Stimulated activated naive CD4-positive, alpha-beta T cell treated with Interleukin-2 at 50 U/mL for 16 hours (primary cell): ENCODE data around the gene MYCL.

Experiments used
- DNase-seq: peaks from one replicate; lab custom pipeline; 2025; lab: John Stamatoyannopoulos, UW

MYCL gene

GRCh38 chr1:39901714-39902459, at the start of gene MYCL:
MYCL (minus strand) TSS chr1:39901917; CDS start chr1:39901434, 483 bp downstream.
- peak; percentile 60 for DNase-seq

DNA sequence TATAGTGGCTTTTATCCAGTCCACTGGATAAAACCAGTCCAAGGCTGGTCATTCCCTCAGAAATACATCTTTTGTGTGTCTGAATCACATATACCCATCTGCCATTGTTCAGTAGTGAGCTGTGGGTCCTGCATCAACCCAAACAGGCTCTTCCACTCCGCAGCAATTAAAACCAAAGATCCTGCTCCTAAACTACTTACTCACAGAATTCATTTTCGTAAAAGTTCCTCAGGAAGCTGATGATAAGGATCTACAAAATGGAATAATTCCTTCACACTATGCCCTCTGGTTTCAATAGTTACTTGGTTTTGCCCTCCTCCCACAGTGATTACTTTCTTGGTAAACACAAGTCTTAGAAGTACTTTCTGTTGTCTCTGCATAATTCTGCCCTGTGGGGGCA, 48.2 kb upstream of the MYCL start:
- no peak for DNase-seq

GRCh38 chr1:39947260-39947659, 45.5 kb upstream of the MYCL start:
- no peak for DNase-seq

- DNase-seq: no peak
These were observed 44.5 kb upstream of the MYCL start for GRCh38 chr1:39946216-39946615.

DNA sequence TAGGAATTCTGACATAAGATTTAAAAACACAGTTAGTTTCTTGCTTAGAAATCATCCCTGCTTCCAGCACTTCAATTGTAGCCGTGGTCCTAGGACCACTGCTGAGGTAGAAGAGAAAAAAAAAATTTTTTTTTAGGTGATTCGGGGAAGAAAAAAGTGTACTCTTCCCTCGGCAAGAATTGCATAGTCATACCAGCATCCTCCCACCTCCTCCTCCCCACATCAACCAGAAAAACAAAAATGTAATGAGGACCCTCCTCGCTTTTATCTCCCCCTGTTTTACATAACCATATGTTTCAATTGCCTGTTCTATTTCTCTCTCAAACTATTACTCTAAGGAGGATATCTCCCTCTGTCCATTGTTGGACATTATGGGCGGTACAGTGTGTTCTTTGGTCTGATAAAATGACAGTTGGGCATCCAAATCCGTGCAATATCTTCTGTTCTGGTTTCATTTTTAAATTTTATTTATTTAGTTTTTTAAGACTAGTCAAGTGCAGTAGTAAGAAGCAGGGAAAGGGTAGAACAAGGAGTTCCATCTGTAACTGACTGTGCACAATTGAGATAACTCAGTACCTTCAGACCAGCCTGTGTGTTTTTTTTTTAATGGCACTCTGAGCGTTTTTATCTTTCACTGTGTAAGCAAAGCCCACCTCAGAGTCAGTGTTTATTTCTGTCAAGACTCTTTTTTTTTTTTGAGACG, 42.8 kb upstream of the MYCL start:
- DNase-seq: no peak

- DNase-seq: no peak
These were observed 42.0 kb upstream of the MYCL start for GRCh38 chr1:39943471-39944290.

- no peak for DNase-seq
These were observed 39.5 kb upstream of the MYCL start for GRCh38 chr1:39940980-39941871.

- DNase-seq: no peak
These were observed 38.5 kb upstream of the MYCL start for GRCh38 chr1:39940253-39940652.

DNA sequence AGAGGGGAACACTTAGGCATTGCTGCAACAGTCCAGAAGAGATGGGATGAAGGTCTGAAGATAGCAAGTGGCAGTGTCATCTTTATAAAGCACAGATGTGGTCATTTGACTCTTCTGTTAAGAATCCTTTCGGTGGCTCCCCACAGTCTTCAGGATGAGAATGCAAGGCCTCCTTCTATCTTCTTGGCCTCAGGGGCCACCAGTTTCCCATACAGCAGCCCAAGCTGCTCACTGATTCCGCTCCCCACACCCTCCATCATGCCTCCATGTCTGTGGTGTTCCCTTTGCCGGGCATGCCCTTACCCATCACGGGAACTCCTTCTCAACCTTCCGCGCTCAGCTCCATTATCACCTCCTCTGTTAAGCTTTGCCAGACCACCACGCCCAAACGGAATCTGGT, 37.1 kb upstream of the MYCL start:
- no peak for DNase-seq

- DNase-seq: no peak
These were observed 35.2 kb upstream of the MYCL start for GRCh38 chr1:39936724-39937491.

GRCh38 chr1:39933956-39934941, 32.5 kb upstream of the MYCL start:
- DNase-seq: no peak

GRCh38 chr1:39928809-39929587, 27.3 kb upstream of the MYCL start:
- no peak for DNase-seq

DNA sequence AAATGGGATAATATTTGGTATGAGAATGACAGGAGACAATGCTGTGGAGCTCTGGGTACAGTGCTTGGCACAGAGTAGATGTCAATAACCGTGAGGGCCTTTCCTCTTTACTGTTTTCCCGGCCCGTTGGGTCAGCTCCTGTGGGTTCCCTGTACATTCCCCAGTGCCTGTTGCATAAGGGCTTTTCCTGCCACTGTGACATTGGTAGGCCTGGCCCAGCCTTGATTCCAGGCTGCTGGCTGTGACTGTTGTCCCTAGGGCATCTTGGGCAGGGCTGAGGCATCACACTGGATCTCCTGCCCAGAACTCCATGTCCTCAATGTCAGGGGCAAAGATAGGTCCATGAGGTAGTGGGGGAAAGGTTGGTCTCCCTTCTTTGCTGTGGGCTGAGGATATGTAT, 25.8 kb upstream of the MYCL start:
- no peak for DNase-seq

DNA sequence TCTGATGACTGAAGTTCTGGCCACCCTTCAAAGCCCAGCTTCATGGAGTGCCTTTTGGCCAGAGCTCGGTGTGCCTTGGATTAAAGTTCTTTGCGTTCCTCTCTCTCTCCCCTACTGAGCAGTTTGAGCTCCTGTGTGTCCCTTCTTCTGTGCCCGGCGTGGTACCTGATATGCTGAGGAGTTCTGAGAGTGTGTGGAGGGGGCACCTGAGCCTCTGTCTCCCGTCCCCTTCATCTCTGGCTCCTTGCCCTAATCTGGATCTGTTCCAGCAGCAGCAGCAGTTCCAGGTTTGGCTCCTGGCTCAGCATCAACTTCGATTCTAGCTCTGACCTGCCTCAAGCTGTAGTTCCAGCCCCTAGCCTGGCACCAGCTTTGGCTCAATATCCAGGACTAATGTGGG, 25.1 kb upstream of the MYCL start:
- no peak for DNase-seq

DNA sequence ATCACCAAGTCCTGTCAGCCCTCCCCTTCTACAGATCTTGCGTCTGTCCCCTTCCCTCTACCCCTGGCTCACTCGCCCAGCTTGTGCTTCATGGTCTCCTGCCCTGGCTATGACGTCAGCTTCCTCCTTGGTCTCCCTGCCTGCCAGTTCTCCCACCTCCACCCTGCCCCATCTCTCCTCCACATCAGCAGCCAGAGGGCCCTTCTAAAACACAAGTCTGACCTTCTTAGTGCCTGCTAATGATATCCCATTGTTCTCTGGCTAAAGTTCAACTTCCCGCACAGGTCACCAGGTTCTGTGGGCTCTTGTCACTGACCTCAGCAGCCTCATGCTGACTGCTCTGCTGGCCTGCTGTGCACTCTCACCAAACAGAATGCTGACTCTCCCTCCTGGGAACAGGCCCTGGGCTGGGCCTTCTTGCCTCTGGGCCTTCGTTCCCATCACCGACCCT, 24.7 kb upstream of the MYCL start:
- no peak for DNase-seq

DNA sequence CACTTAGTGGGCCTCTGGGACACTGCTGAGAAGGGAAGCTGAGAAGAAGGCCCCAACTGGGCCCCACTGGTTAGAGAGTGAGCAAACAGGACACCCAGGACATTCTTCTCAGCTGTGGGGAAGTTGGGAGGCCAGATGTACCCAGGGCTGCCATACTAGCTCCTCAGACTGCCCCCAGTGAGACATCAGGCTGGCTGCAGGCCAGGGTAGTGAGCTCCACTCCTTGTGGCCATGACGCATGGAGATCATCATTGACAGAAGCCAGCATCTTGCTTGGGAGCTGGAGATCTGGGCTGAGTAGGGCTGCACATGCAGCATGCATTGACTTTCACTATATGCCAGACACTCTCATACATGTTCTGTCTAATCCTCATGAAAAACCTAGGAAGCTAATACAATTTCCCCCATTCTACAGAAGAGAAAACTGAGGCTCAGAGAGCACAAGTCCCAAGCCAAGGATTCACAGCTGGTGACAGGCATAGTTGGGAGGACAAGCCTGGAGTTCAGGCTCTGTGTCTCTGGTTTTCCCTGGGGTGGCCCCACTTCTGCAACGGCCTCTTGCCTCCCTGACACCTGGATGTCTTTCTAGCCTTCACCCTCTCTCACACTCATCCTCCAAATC, 24.1 kb upstream of the MYCL start:
- DNase-seq: no peak

GRCh38 chr1:39922251-39922688, 20.6 kb upstream of the MYCL start:
- DNase-seq: no peak

GRCh38 chr1:39919545-39919944, 17.8 kb upstream of the MYCL start:
- peak; percentile 34 for DNase-seq
